Measurements from ENCODE around the gene TXNL1. TPM values are rescaled to one million over a fixed set of nuclear protein-coding genes. Genes with fewer than 3 reads are reported as not detected.

The TXNL1 gene
- polyA plus RNA-seq, 1 of the 3 experiments (the other 2 are of a cell fraction), result 39.7 TPM

DNA sequence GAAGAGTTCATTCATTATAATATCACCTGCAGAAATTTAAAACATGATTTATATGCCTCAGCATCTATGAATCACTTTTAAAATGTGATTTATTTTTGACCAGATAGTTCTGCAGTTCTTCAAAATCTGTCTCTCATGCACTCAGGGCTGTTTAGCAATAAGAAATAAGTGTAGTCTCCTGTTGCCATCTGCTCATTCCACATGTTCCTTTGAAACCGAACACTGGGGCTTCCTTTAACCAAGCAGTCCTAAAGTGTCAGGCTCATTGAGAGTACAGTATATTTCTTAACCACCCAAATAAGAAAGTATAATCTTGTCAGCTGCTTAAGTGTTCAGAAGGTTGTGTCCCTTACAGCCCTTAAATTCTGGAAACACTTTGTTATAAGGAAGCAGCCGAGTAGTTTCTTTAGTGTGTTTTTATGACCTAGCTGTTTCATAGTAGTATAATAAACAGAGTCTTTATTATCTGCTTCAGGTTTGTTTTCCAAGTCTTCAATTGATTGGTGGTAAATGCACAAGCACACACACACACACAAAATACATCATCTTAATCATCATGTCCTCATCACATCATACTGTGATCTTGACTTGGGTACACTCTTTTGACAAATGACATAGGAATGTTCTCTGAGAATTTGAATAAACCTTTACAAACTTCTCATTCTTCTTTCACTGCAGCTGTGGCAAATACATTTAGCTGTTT is 23.1 kb upstream of the TXNL1 start:
- Histone ChIP-seq H3K9ac (no peak overlapping the region), H3K27me3 (ENCODE audit: insufficient read depth) (no peaks in the 10 kb centered on the region), H3K79me2 (ENCODE audit: insufficient read depth) (peaks cover 20% of the 10 kb centered on the region; the same call in 1 of the 2 replicates), H2AFZ (ENCODE audit: low read depth) (no peak overlapping the region), H3K4me2 (no peak overlapping the region), H4K20me1 (ENCODE audit: insufficient read depth) (no peaks in the 10 kb centered on the region), H3K9me3 (no peaks in the 10 kb centered on the region), H3K27ac (ENCODE audit: low read depth in 2 of 2, low read length in 1 of 2) (no peak overlapping the region), H3K4me1 (ENCODE audit: control insufficient read depth in 1 of 2, insufficient read depth in 2 of 2, low read depth in 1 of 2, low read length in 1 of 2) (no peaks in the 10 kb centered on the region), H3K36me3 (replicated peaks in 1 of 2; ENCODE audit: control insufficient read depth in 1 of 2, insufficient read depth in 2 of 2, low read length in 1 of 2) (no peaks in the 10 kb centered on the region), H3K9me2 (no peaks in the 10 kb centered on the region), H3F3A (replicated peaks; ENCODE audit: insufficient read depth) (no peaks in the 10 kb centered on the region), H3K4me3 (ENCODE audit: low read depth in 2 of 2, low read length in 1 of 2) (no peak overlapping the region)
- TF ChIP-seq NRF1 (IDR thresholded peaks at IDR 0.05; ENCODE audit: low read depth, low read length) (no peak), ELF1 (IDR thresholded peaks at IDR 0.05) (no peak), TCF12 (IDR thresholded peaks at IDR 0.05) (no peak), RCOR1 (IDR thresholded peaks at IDR 0.05; ENCODE audit: low read length) (no peak), NFIC (IDR thresholded peaks at IDR 0.05; ENCODE audit: borderline replicate concordance) (no peak), FOXM1 (IDR thresholded peaks at IDR 0.05; ENCODE audit: low read depth) (no peak), RXRA (IDR thresholded peaks at IDR 0.05; ENCODE audit: borderline replicate concordance, low read depth) (no peak), MEF2A (IDR thresholded peaks at IDR 0.05; ENCODE audit: borderline replicate concordance, low read depth) (no peak), YY1 (IDR thresholded peaks at IDR 0.05; ENCODE audit: low read depth) (no peak), SMC3 (IDR thresholded peaks at IDR 0.05; ENCODE audit: low read depth, low read length) (no peak), EZH2phosphoT487 (IDR thresholded peaks at IDR 0.05; ENCODE audit: borderline replicate concordance, low read depth) (no peak)
- TF ChIP-seq, protein P1, sequence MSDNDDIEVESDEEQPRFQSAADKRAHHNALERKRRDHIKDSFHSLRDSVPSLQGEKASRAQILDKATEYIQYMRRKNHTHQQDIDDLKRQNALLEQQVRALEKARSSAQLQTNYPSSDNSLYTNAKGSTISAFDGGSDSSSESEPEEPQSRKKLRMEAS (IDR thresholded peaks at IDR 0.05; ENCODE audit: low read depth), result no peak
- TF ChIP-seq, protein P2, sequence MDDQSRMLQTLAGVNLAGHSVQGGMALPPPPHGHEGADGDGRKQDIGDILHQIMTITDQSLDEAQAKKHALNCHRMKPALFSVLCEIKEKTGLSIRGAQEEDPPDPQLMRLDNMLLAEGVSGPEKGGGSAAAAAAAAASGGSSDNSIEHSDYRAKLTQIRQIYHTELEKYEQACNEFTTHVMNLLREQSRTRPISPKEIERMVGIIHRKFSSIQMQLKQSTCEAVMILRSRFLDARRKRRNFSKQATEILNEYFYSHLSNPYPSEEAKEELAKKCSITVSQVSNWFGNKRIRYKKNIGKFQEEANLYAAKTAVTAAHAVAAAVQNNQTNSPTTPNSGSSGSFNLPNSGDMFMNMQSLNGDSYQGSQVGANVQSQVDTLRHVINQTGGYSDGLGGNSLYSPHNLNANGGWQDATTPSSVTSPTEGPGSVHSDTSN (IDR thresholded peaks at IDR 0.05), result no peak
- TF ChIP-seq, protein P3, sequence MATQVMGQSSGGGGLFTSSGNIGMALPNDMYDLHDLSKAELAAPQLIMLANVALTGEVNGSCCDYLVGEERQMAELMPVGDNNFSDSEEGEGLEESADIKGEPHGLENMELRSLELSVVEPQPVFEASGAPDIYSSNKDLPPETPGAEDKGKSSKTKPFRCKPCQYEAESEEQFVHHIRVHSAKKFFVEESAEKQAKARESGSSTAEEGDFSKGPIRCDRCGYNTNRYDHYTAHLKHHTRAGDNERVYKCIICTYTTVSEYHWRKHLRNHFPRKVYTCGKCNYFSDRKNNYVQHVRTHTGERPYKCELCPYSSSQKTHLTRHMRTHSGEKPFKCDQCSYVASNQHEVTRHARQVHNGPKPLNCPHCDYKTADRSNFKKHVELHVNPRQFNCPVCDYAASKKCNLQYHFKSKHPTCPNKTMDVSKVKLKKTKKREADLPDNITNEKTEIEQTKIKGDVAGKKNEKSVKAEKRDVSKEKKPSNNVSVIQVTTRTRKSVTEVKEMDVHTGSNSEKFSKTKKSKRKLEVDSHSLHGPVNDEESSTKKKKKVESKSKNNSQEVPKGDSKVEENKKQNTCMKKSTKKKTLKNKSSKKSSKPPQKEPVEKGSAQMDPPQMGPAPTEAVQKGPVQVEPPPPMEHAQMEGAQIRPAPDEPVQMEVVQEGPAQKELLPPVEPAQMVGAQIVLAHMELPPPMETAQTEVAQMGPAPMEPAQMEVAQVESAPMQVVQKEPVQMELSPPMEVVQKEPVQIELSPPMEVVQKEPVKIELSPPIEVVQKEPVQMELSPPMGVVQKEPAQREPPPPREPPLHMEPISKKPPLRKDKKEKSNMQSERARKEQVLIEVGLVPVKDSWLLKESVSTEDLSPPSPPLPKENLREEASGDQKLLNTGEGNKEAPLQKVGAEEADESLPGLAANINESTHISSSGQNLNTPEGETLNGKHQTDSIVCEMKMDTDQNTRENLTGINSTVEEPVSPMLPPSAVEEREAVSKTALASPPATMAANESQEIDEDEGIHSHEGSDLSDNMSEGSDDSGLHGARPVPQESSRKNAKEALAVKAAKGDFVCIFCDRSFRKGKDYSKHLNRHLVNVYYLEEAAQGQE (IDR thresholded peaks at IDR 0.05; ENCODE audit: low read depth, low read length), result no peak
- TF ChIP-seq, protein P4, sequence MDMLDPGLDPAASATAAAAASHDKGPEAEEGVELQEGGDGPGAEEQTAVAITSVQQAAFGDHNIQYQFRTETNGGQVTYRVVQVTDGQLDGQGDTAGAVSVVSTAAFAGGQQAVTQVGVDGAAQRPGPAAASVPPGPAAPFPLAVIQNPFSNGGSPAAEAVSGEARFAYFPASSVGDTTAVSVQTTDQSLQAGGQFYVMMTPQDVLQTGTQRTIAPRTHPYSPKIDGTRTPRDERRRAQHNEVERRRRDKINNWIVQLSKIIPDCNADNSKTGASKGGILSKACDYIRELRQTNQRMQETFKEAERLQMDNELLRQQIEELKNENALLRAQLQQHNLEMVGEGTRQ (IDR thresholded peaks at IDR 0.05; ENCODE audit: borderline replicate concordance, low read depth, low read length), result no peak
- CTCF ChIA-PET, result no interaction called here
- POLR2A ChIA-PET, result no interaction called here
- 48% methylated on average over 2 of the region's 2 CpGs for WGBS (ENCODE audit: low lambda C conversion rate)
- DNase-seq, result no peak

Measured in SK-N-SH (cell line).